ENCODE data around the gene TXNL4A.

GRCh38 chr18:79947881-79948610, 40.3 kb downstream of the TXNL4A start:
- TF ChIP-seq POLR2A (IDR thresholded peaks at IDR 0.05; ENCODE audit: low read depth, low read length) = no peak
- TF ChIP-seq POLR2AphosphoS5 (IDR thresholded peaks at IDR 0.05; ENCODE audit: low read depth, low read length) = no peak
